GM21723 (cell line): ENCODE results near the gene TBC1D24.
"Not testable (repeated sequence)": the region's sequence is repeated elsewhere in the genome, so short reads cannot be mapped to it uniquely, and the experiment has no call there.

Experiments
- ATAC-seq: cut with Tn5 transposase; IDR thresholded peaks from one replicate; pipeline ENCODE4 v1.9.1; 2021; ENCODE audit warnings: mild to moderate bottlenecking, moderate library complexity; ENCODE audit not compliant: unreplicated experiment

Gene TBC1D24

DNA sequence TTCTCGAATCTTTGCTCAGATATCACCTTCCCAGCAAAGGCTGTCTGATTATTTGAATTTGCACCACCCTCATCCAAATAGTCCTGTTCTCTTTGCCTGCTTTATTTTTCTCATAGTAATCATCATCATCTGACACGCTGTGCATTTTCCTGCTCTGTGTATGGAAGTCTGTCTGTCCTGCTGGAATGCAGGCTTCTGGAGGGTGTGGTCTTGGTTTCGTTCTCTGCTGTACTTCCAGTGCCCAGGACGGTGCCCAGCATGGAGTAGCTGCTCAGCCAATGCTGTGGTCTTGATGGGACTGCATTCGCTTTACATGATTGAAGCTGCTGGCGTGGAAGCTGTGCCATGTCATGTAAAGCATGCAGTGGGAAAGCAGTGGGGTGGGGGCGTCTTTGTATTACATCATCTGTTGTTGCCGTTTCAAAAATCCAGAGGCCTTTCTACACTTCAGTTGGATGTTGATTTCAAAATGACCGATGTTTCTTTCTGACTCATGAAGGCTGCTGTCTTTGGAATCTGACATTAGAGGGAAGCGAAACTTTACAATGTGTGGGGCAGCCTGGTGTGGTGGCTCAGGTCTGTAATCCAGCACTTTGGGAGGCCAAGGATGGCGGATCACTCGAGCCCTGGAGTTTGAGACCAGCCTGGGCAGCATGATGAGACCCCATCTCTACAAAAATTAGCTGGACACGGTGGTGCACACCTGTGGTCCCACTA lies 79.9 kb downstream of the TBC1D24 start:
- not testable (repeated sequence) for ATAC-seq
